ENCODE data around the gene ZNF529.
A peak's percentile ranks its signal among the peaks of the same experiment; 100 is the strongest.
"Not testable (repeated sequence)": the region's sequence is repeated elsewhere in the genome, so short reads cannot be mapped to it uniquely, and the experiment has no call there.

The ZNF529 gene

DNA sequence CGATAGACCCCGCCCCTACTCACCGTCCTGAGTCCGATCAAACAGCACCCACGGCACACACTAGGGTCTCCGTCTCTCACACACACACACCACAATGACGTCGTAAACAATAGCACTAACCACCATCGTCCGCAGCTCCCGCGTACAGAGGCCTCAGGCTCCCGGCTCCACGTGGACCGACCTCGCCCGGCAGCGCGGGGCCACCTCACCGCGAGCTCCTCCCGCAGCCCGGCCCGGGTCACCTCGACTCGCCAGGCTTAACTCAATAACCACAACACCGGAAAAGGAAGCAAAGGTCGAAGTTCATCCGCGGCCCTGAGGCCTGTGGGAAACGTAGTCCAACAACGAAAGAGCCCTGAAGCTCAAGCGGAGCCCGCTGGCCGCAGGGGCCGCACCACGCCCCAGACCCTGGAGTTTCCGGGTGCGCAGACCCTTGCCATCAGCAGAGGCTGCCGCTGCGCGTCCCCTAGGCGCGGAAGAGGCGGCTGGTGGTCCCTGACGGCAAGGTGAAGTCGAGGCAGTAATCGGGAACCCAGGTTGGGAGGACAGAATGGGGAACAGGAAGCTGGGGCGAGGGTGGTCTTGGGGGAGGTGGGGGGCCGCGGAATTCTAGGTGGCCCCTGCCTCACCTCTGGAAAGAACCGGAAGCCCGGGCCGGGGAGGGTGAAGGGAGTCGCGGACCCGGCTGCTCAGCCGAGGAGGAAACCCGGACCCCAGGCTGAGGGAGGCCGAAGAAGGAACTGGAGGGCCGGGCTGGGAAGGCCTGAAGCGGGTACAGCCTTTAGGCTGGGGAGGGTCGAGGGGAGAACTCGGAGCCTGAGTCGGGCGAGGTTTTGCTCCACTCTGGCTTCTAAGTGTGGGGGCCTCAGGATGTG, at the start of gene ZNF529:
TSS of gene ZNF529 (minus strand) at position 273 of the 875 bp plus-strand sequence. CDS start 946 bp downstream, outside the sequence.
- DNase-seq (ENCODE audit: low spot score): peak; percentile 75

GRCh38 chr19:36605877-36606478, 32.9 kb upstream of the ZNF529 start:
- no peak for DNase-seq (ENCODE audit: low spot score)

DNA sequence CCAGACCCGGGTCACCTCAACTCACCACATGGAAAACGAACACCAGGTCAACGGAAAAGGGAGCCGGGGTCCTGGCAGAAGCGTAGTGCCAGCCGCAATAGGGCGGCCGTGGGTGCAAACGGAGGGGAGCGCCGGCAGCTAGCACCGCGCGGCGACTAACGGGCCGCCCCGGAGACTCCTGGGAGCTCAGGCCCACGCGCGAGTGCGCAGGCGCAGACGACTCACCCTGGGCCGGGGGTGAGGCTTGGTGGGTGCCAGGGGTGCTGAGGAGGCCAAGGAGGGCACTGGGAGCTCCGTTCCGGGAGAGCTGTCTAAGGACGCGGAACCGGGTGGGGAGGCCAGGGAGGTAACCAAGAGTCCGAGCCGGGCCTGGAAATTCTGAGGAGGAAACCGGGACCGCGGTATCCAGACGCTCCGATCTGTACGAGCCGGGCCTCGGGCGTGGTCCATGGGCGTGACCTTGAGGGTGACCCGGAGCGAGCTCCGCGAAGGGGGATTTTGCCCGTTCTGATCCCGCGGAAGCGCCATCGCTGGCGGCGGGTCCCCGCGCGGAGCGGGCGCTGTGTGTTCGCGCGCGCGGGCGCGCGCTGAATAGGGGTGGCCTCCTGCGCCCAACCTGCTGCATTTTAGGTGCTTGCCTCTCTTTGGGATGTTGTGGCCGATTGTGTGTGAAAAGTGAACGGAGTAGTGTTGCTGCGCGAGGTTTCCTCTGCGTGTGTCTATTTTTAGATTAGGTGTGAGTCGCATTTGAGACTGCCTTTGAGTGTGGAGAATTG, 32.2 kb upstream of the ZNF529 start, which contains the start of gene ZNF382:
TSS of gene ZNF382 (plus strand) at position 213 of the 776 bp plus-strand sequence. CDS start 4,602 bp downstream, outside the sequence.
- peak; percentile 57 for DNase-seq (ENCODE audit: low spot score)

- DNase-seq (ENCODE audit: low spot score): peak; percentile 64
Observed at GRCh38 chr19:36604656-36605100, 31.6 kb upstream of the ZNF529 start.

DNA sequence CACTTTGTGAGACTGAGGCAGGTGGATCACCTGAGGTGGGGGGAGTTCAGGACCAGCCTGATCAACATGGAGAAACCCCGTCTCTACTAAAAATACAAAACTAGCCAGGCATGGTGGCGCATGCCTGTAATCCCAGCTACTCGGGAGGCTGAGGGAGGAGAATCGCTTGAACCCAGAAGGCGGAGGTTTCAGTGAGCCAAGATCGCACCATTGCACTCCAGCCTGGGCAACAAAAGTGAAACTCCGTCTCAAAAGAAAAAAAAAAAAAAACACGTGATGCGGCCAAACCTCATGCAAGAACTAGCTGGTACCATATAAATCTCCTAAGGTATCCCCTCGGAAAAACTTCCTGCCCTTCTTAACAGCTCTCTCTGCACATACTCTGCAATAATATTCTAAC, 29.6 kb upstream of the ZNF529 start:
- not testable (repeated sequence) for DNase-seq (ENCODE audit: low spot score)

- no peak for DNase-seq (ENCODE audit: low spot score)
Observed at GRCh38 chr19:36579255-36579654, 6.2 kb upstream of the ZNF529 start.

- no peak for DNase-seq (ENCODE audit: low spot score)
Observed at GRCh38 chr19:36577271-36577996, 4.3 kb upstream of the ZNF529 start.

- DNase-seq (ENCODE audit: low spot score): no peak
Observed at GRCh38 chr19:36574741-36575140, 1.6 kb upstream of the ZNF529 start.

DNA sequence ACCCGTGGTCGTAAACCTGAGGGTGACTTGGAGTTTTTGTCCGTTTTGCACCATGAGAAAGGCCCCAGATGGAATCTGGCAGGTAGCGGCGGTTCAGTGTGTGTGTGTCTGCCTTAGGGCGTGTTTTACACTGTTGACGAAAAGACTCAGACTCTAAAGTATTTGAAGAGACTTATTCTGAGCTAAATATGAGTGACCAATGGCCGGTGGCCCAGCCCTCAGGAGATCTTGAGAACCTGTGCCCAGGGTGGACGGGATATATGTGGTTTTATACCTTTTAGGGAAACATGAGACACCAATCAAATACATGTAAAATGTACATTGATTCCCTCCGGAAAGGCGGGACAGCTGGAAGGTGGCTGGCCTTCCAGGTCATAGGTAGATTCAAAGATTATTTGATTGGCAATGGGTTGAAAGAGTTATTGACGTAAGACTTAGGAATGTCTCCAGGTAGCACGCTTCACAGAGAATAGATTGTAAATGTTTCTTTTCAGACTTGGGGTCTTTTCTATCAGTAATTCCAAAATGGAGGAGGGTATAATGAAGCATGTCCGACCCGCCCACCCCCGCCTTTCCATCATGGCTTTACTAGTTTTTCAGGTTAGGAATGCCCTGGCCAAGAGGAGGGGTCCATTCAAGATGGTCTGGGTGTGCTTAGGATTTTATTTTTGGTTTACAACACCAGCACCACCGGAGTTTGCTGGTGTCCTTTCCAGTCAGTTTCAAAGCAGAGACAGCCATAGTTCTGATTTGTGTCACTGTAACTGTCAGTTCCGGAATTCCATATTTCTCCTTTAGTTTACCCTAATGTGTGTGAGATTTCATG, 1.0 kb upstream of the ZNF529 start:
- DNase-seq (ENCODE audit: low spot score): no peak

DNA sequence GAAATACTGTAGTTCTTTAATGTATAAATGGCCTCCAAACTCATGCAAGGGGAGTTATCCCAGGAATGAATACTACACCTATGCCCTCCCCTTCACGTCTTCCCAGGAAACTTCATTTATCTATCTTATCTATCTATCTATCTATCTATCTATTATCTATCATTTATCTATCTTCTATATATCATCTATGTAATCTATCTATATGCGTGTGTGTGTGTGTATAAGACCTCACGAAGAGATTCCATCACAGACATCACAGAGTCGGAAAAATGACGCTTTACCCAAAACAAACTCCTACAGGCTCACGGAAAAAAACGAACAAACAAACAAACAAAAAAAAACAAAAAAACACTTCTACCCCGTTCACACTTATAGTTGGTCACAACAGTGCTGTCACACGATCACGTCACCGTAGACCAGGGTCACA, 486 bp downstream of the ZNF529 start:
- DNase-seq (ENCODE audit: low spot score): no peak

DNA sequence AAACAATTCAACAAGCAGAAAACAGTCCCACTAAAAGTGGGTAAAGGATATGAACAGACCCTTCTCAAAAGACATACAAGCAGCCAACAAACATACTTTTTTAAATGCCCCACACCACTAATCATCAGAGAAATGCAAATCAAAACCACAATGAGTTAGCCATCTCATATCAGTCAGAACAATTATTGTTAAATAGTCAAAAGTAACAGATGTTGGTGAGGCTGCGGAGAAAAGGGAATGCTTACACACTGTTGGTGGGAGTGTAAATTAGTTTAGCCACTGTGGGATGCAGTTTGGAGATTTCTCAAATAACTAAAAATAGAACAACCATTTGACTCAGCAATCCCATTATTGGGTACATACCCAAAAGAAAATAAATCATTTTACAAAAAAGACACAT, 8.7 kb downstream of the ZNF529 start:
- no peak for DNase-seq (ENCODE audit: low spot score)

DNA sequence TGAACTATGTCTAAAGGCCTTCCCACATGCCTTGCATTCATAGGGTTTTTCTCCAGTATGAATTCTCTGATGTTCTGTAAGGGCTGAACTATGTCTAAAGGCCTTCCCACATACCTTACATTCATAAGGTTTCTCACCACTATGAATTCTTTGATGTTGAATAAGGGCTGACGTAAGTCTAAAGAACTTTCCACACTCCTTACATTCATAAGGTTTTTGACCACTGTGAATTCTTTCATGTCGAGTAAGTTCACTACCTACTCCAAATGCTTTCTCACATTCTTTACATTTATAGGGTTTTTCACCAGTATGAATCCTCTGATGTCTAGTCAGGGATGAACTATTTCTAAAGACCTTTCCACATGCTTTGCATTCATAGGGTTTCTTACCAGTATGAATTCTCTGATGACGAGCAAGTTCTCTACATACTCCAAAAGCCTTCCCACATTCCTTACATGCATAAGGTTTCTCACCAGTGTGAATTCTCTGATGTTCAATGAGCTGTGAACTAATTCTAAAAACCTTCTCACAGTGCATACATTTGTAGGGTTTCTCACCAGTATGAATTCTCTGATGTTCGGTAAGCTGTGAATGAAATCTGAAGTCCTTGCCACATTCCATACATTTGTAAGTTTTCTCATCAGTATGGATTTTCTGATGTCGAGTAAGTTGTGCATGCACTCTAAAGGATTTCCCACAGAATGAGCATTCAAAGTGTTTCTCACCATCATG, 25.9 kb downstream of the ZNF529 start:
- DNase-seq (ENCODE audit: low spot score): no peak

GRCh38 chr19:36528921-36529518, 44.1 kb downstream of the ZNF529 start:
- no peak for DNase-seq (ENCODE audit: low spot score)

- DNase-seq (ENCODE audit: low spot score): peak; percentile 85
Observed at GRCh38 chr19:36528194-36528920, 44.7 kb downstream of the ZNF529 start, which contains the start of gene ZNF260. ZNF260 (minus strand) TSS chr19:36528271; CDS start chr19:36515238, 13,033 bp downstream.

DNA sequence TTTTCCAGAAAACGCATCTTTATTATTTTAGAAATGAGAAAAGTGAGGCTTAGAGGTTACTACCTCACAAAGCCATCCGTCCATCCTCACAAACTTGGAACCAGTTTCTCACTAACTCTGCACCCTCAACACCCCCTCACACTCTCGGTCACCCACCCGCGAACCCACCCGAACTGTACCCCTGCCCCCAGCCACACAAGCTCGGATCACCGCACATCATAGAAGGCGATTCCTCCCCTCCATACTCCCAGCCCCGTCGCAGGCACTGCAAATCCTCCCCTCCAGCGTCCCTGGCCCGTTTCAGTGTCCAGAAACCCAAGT, 45.3 kb downstream of the ZNF529 start:
- no peak for DNase-seq (ENCODE audit: low spot score)

DNA sequence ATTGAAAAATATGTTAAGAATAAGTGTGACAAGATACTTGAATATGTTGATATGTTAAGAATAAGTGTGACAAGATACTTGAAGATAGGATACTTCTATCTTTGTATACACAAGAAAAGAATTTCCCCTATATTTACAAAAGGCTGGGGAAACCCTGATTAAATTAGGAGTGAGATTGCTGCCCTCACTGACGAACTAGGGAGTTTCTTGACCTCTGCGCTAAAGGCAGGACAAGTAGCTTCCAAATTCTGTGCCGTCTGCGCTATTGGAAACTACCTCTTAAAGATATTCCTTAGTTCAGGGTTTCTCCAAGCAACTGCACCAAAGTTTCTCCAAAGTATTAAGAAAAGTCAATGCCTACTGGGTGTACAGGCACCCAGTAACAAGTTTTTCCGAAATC, 45.8 kb downstream of the ZNF529 start:
- DNase-seq (ENCODE audit: low spot score): no peak

- no peak for DNase-seq (ENCODE audit: low spot score)
Observed at GRCh38 chr19:36526581-36526980, 46.5 kb downstream of the ZNF529 start.

- no peak for DNase-seq (ENCODE audit: low spot score)
Observed at GRCh38 chr19:36524617-36525016, 48.5 kb downstream of the ZNF529 start.

GRCh38 chr19:36514012-36514612, 59.0 kb downstream of the ZNF529 start:
- no peak for DNase-seq (ENCODE audit: low spot score)

Data from hematopoietic multipotent progenitor cell treated with erythropoietin and hydrocortisone succinate and interleukin-3 and kit ligand, for 17 days (in vitro differentiated cells).